Cardiac fibroblast (primary cell): Measurements from ENCODE around the gene EFCAB13.

Experiments used
- DNase-seq, 2 donors: peaks; one replicate each; pipeline versions ENCODE4 v3.0.0 to v3.0.0-alpha.2; 2010; ENCODE audit warnings: low read depth in 2 of 2
- H3K4me3 ChIP-seq, 2 donors: replicated peaks in 1 of 2; 1 replicate in 1 of 2; 2 replicates in 1 of 2; pipeline ENCODE4 v1.5.1; 2011; ENCODE audit warnings: low read depth in 2 of 2, low read length in 2 of 2, mild to moderate bottlenecking in 2 of 2, moderate library complexity in 1 of 2
- TF ChIP-seq, protein P1 (sequence below): IDR thresholded peaks from one replicate; pipeline ENCODE4 v1.5.1; 2011; ENCODE audit warnings: low read depth, mild to moderate bottlenecking, low read length, inconsistent platforms

The EFCAB13 gene

GRCh38 chr17:47278561-47278960, 45.2 kb upstream of the EFCAB13 start:
- TF ChIP-seq, protein P1, sequence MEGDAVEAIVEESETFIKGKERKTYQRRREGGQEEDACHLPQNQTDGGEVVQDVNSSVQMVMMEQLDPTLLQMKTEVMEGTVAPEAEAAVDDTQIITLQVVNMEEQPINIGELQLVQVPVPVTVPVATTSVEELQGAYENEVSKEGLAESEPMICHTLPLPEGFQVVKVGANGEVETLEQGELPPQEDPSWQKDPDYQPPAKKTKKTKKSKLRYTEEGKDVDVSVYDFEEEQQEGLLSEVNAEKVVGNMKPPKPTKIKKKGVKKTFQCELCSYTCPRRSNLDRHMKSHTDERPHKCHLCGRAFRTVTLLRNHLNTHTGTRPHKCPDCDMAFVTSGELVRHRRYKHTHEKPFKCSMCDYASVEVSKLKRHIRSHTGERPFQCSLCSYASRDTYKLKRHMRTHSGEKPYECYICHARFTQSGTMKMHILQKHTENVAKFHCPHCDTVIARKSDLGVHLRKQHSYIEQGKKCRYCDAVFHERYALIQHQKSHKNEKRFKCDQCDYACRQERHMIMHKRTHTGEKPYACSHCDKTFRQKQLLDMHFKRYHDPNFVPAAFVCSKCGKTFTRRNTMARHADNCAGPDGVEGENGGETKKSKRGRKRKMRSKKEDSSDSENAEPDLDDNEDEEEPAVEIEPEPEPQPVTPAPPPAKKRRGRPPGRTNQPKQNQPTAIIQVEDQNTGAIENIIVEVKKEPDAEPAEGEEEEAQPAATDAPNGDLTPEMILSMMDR, result no peak
- no peak overlapping the region for H3K4me3 ChIP-seq
- DNase-seq, result no peak

GRCh38 chr17:47279062-47279801, 44.5 kb upstream of the EFCAB13 start:
- TF ChIP-seq, protein P1, result peak; percentile 5
- H3K4me3 ChIP-seq, result peak overlapping the region in 1 of 2 donors; percentile 7
- peak; percentile 98 to 100 for DNase-seq

DNA sequence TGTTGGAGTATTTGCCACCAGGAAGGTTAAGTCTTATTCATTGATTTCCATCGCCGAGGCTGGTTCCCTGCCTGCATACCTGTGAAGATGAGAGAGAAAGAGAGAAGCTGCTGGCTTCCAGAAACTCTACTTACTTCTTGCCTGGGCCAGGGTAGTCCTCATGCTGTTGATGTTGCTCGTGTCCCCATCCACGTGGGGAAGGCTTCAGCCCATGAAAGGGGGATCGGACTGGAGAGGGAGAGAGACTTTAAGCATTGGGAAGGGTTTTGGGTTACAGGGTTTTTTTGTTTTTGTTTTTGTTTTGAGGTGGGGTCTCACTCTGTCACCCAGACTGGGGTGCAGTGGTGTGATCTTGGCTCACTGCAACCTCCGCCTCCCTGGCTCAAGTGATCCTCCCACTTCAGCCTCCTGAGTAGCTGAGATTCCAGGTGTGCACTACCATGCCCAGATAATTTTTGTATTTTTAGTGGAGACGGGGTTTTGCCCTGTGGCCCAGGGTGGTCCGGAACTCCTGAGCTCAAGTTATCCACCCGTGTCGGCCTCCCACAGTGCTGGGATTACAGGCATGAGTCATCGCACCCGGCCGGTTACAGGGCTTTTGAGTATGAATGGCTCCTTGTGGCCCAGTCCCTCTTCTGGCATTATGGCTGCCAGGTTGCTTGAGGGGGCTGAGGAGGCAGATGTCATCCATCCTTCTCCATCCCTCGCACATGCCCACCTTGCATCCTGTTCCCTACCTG, 43.5 kb upstream of the EFCAB13 start:
- TF ChIP-seq, protein P1, result no peak
- peak; percentile 39 to 67 for DNase-seq
- H3K4me3 ChIP-seq, result no peak overlapping the region

GRCh38 chr17:47281216-47281615, 42.5 kb upstream of the EFCAB13 start:
- H3K4me3 ChIP-seq, result no peak overlapping the region
- DNase-seq, result no peak
- TF ChIP-seq, protein P1, result no peak

- DNase-seq, result no peak
- no peak overlapping the region for H3K4me3 ChIP-seq
- TF ChIP-seq, protein P1, result no peak
These were observed 38.8 kb upstream of the EFCAB13 start for GRCh38 chr17:47285003-47285402.

GRCh38 chr17:47286198-47286914, 37.4 kb upstream of the EFCAB13 start:
- H3K4me3 ChIP-seq, result no peak overlapping the region
- peak in 1 of 2 donors; percentile 79 for DNase-seq
- TF ChIP-seq, protein P1, result no peak
